CD4-positive, alpha-beta T cell treated with Interleukin-21 for 1 hour (primary cell): ENCODE data around the gene USP22.

Source experiments
- DNase-seq: peaks from one replicate; pipeline ENCODE4 v3.0.0-alpha.2; 2020

The USP22 gene

GRCh38 chr17:21044971-21045370 lies 2.2 kb upstream of the USP22 start:
- DNase-seq = no peak

GRCh38 chr17:21043296-21044232 lies 753 bp upstream of the USP22 start:
- DNase-seq = peak; percentile 96

GRCh38 chr17:21041741-21042457 lies 912 bp downstream of the USP22 start:
- peak; percentile 75 for DNase-seq

GRCh38 chr17:21039839-21040575 lies 2.8 kb downstream of the USP22 start:
- peak; percentile 63 for DNase-seq

GRCh38 chr17:21037117-21037803 lies 5.6 kb downstream of the USP22 start:
- DNase-seq = no peak

GRCh38 chr17:21036361-21036881 lies 6.4 kb downstream of the USP22 start:
- DNase-seq = no peak

- DNase-seq = no peak
Observed at GRCh38 chr17:21035406-21035805, 7.4 kb downstream of the USP22 start.

GRCh38 chr17:21034340-21035235 lies 8.2 kb downstream of the USP22 start:
- peak; percentile 64 for DNase-seq

- no peak for DNase-seq
Observed at GRCh38 chr17:21033350-21033749, 9.5 kb downstream of the USP22 start.

GRCh38 chr17:21031756-21032396 lies 10.9 kb downstream of the USP22 start:
- no peak for DNase-seq

GRCh38 chr17:21030375-21030774 lies 12.4 kb downstream of the USP22 start:
- no peak for DNase-seq

- no peak for DNase-seq
Observed at GRCh38 chr17:21029515-21029914, 13.3 kb downstream of the USP22 start.

GRCh38 chr17:21029036-21029435 lies 13.8 kb downstream of the USP22 start:
- no peak for DNase-seq

- DNase-seq = no peak
Observed at GRCh38 chr17:21028192-21028591, 14.6 kb downstream of the USP22 start.

GRCh38 chr17:21027031-21027430 lies 15.8 kb downstream of the USP22 start:
- DNase-seq = no peak

- no peak for DNase-seq
Observed at GRCh38 chr17:21025451-21025850, 17.4 kb downstream of the USP22 start.

GRCh38 chr17:21024024-21024423 lies 18.8 kb downstream of the USP22 start:
- no peak for DNase-seq

GRCh38 chr17:21021208-21021803 lies 21.5 kb downstream of the USP22 start:
- no peak for DNase-seq

GRCh38 chr17:21020622-21021021 lies 22.2 kb downstream of the USP22 start:
- no peak for DNase-seq

- peak; percentile 59 for DNase-seq
Observed at GRCh38 chr17:21019976-21020586, 22.7 kb downstream of the USP22 start.
